NCI-H2107 treated with DMSO at 0.1 percent for 48 hours (cell line): ENCODE data around the gene PIEZO1.

ENCODE experiments used
- DNase-seq: peaks from one replicate; lab custom pipeline; 2025; ENCODE audit not compliant: unreplicated experiment; lab: John Stamatoyannopoulos, UW

PIEZO1 gene

GRCh38 chr16:88817785-88818574 is 33.0 kb upstream of the PIEZO1 start:
- no peak for DNase-seq

- no peak for DNase-seq
Measured at GRCh38 chr16:88816736-88817535, 31.9 kb upstream of the PIEZO1 start.

- DNase-seq, result peak; percentile 10
Measured at GRCh38 chr16:88815901-88816589, 31.0 kb upstream of the PIEZO1 start.

- DNase-seq, result no peak
Measured at GRCh38 chr16:88815227-88815626, 30.2 kb upstream of the PIEZO1 start.

GRCh38 chr16:88814144-88814502 is 29.1 kb upstream of the PIEZO1 start:
- no peak for DNase-seq

GRCh38 chr16:88813269-88814143 is 28.5 kb upstream of the PIEZO1 start:
- DNase-seq, result no peak

- DNase-seq, result no peak
Measured at GRCh38 chr16:88812513-88813268, 27.7 kb upstream of the PIEZO1 start.

DNA sequence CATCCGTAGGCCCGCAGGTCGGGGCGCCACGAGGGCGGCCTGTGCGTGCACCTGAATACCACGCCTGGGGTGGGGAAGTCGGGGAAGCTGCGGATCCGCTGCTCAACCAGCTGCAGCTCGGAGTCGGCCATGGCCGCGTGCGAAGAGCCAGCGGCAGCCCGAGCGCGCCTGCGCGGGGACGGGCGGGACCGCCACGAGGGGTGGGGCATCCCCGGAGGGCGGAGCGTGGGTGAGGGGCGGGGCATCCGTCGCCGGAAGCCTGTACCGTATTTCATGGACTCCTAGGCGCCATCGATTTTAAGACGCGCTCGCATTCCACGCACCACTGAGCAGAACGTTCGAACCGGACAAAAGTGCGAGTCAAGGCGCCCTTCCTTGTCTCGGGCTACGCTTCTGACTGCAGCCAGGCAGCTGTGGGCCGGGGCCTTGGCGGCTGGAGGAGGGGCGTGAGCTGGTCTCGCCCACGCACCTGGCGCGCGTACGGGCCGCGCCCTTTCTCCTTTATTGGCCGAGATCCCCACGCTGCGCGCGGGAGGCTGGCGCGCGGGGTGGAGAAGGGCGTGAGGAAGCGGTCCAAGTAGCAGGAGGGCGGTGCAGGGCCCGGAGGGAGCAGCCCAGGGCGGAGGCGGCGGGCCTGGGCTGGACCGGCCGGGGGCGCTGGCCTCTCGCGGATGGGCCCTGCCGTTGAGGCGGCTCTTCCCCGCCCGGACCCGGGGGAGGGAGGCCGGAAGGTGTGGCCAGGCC is 26.9 kb upstream of the PIEZO1 start, which contains the start of gene APRT:
Gene APRT (minus strand): TSS at position 160 of the 744 bp plus-strand sequence. CDS start 29 bp downstream, at position 131.
- peak; percentile 66 for DNase-seq

GRCh38 chr16:88810912-88811768 is 26.1 kb upstream of the PIEZO1 start:
- DNase-seq, result no peak

- no peak for DNase-seq
Measured at GRCh38 chr16:88810166-88810911, 25.3 kb upstream of the PIEZO1 start.

- no peak for DNase-seq
Measured at GRCh38 chr16:88809676-88810165, 24.7 kb upstream of the PIEZO1 start.

DNA sequence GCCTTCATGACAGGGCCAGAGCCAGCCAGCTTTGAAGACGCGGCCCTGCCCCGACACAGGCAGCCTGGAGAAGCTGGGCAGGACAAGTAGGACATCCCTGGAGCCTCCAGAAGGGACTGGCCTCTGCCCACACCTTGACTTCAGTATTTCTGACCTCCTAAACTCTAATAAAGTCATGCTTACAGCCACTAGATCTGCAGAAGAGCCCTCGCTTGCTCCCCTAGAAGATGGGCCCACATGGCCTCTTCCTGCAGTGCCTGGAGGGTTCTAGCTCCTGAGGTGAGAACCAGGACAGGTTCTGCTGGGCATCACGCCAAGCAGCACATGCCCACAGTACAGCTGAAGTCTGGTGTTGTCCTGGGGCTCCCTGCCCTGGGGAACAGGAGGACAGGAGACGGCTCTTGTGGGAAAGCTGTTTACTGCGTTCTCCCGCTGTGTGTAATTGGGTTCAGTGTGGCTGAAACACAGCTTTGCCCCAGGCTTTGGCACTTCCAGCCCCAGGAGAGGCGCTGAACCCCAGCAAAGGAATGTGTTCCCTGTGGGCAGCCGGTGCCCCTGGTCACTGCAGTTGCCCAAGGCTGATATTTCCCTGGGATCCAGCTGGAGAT is 24.2 kb upstream of the PIEZO1 start:
- no peak for DNase-seq

DNA sequence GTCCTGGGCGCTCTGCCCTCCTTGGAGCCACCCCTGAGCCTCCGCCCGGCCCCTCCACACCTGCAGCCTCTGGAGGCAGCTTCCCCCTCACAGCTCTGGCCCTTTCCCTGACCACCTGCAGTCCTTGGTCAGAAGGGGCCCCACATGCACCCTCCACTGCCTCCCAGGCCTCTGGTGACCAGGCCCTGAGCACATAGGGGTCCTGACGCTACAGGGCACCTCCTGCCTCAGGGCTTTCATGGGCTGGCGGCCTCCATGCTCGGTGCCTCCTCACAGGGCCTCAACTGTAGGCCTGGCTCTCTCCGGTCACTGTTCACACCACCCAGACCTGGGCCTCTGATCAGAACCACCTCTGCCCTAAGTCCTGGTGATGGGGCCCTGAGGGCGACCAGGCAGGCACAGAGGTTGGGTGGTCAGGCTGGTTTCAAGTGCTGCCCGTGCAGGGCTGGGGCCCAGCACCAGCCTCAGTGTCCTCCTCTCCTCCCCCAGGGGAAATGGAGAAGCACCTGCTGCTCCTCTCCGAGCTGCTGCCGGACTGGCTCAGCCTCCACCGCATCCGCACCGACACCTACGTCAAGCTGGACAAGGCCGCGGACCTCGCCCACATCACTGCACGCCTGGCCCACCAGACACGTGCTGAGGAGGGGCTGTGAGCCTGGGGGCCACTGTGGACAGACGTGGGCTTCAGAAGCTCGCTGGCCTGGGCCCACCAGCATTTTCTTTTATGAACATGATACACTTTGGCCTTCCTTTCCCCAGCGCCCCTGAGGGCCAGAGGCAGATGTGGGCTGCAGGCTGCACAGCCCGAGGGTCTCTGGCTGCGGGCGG is 22.8 kb upstream of the PIEZO1 start:
- DNase-seq, result no peak

- no peak for DNase-seq
Measured at GRCh38 chr16:88807142-88807625, 22.2 kb upstream of the PIEZO1 start.

GRCh38 chr16:88806491-88807111 is 21.6 kb upstream of the PIEZO1 start:
- no peak for DNase-seq
